Stomach (tissue), 4 donors: ENCODE results near the gene TMEM88.

Source experiments
- POLR2AphosphoS5 ChIP-seq, 3 donors: sonication (generic); formaldehyde crosslinking; IDR thresholded peaks; one replicate each; pipeline ENCODE4 v1.6.1; 2016; ENCODE audit warnings: antibody characterized with exemption in 3 of 3
- TF ChIP-seq, protein P1 (sequence below), 7 experiments: fragments of 450-650 bp in 4 of 7; fragments of 200-600 bp in 3 of 7; sonication (generic) in 3 of 7; IDR thresholded peaks; one replicate each; pipeline ENCODE4 v1.5.1; 2016 to 2019; ENCODE audit warnings: antibody characterized with exemption in 7 of 7, control low read depth in 2 of 7, mild to moderate bottlenecking in 1 of 7

- TF ChIP-seq POLR2AphosphoS5 (IDR thresholded peaks at IDR 0.05) = no peak
- TF ChIP-seq, protein P1, sequence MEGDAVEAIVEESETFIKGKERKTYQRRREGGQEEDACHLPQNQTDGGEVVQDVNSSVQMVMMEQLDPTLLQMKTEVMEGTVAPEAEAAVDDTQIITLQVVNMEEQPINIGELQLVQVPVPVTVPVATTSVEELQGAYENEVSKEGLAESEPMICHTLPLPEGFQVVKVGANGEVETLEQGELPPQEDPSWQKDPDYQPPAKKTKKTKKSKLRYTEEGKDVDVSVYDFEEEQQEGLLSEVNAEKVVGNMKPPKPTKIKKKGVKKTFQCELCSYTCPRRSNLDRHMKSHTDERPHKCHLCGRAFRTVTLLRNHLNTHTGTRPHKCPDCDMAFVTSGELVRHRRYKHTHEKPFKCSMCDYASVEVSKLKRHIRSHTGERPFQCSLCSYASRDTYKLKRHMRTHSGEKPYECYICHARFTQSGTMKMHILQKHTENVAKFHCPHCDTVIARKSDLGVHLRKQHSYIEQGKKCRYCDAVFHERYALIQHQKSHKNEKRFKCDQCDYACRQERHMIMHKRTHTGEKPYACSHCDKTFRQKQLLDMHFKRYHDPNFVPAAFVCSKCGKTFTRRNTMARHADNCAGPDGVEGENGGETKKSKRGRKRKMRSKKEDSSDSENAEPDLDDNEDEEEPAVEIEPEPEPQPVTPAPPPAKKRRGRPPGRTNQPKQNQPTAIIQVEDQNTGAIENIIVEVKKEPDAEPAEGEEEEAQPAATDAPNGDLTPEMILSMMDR (IDR thresholded peaks at IDR 0.05) = no peak
Observed at GRCh38 chr17:7811251-7811650, 43.6 kb upstream of the TMEM88 start.
